Hepatocyte (in vitro differentiated cells): ENCODE measurements around the gene RNF152.

Source experiments
- EZH2 ChIP-seq: fragments of 200-600 bp; sonication (generic); IDR thresholded peaks from 2 replicates; pipeline ENCODE4 v1.6.1; 2016; ENCODE audit warnings: antibody characterized with exemption, mild to moderate bottlenecking, borderline replicate concordance
- TF ChIP-seq, protein P1 (sequence below): fragments of 200-600 bp; sonication (generic); IDR thresholded peaks from 2 replicates; pipeline ENCODE4 v1.5.1; 2016; ENCODE audit warnings: antibody characterized with exemption, mild to moderate bottlenecking; ENCODE audit not compliant: poor library complexity

DNA sequence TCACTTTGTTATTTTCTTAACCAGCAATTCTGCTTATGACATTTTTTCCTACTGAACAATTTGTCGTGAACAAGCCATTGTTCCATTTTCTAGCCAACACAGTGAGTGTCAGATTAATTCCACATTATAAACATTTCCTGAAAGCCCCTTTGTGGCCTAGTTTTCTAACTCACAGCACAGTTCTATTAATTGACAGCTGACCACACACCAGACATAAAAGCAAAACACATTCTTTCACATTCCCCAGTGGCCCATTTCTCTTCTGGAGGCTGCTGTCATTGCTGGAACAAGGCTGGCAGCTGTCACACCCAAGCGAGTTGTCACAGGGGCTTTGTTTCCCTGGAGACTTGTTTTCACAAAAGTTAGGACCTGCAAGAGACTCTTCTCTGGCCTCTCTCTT is 50.7 kb downstream of the RNF152 start:
- TF ChIP-seq, protein P1, sequence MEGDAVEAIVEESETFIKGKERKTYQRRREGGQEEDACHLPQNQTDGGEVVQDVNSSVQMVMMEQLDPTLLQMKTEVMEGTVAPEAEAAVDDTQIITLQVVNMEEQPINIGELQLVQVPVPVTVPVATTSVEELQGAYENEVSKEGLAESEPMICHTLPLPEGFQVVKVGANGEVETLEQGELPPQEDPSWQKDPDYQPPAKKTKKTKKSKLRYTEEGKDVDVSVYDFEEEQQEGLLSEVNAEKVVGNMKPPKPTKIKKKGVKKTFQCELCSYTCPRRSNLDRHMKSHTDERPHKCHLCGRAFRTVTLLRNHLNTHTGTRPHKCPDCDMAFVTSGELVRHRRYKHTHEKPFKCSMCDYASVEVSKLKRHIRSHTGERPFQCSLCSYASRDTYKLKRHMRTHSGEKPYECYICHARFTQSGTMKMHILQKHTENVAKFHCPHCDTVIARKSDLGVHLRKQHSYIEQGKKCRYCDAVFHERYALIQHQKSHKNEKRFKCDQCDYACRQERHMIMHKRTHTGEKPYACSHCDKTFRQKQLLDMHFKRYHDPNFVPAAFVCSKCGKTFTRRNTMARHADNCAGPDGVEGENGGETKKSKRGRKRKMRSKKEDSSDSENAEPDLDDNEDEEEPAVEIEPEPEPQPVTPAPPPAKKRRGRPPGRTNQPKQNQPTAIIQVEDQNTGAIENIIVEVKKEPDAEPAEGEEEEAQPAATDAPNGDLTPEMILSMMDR, result no peak
- TF ChIP-seq EZH2, result no peak
